ENCODE results near the gene LRRC7. TPM values are rescaled to one million over a fixed set of nuclear protein-coding genes. Genes with fewer than 3 reads are reported as not detected.
"Not testable (repeated sequence)": the region's sequence is repeated elsewhere in the genome, so short reads cannot be mapped to it uniquely, and the experiment has no call there.

The LRRC7 gene
- total RNA-seq, 1 donor from 2014 or later, result 0.16 TPM

DNA sequence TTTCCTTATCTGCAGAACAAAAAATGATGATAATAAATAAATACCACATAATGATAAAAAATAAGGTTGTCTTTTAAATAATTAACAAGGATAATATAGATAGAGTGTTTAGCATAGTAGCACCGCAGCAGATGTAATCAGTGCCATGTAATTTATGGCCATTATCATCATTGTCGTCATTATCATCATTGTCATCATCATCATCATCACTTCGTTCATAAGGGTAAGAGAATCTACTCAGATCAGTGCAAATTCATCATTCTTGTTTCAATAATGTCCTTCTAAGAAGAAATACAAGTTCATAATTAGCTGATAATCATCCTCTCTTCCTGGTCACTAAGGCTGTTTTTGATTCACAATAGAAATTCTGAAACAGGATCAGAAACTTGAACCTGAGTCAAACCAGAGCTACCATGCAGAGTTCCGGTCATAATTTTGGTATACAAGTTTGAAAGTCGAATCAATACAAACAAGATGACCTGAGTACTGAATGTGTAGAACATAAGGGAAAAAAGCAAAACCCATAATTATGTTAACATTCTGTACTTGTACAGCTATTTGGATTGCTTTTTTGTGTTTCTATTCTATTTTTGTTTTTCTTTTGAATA is 465.6 kb downstream of the LRRC7 start:
- intact Hi-C loops (cut with micrococcal nuclease), result no loop called here

DNA sequence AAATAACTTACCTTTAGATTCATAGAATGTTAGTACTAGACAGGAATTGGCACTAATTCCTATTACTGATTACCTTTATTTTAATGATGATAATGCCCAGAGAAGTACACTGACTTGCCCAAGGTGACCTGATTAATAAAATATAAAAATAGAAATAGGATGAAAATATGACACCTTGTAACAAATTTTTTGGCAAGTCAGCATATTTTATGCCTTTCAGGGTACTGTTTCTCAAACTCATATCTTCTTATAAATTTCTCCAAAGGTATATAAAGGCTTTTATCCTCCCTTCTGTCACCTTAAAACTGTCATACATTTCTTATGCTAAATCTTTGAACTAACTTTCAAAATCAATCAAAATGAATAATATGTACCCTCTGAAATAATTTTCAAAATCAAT is 466.2 kb downstream of the LRRC7 start:
- intact Hi-C loops (cut with micrococcal nuclease), result no loop called here

DNA sequence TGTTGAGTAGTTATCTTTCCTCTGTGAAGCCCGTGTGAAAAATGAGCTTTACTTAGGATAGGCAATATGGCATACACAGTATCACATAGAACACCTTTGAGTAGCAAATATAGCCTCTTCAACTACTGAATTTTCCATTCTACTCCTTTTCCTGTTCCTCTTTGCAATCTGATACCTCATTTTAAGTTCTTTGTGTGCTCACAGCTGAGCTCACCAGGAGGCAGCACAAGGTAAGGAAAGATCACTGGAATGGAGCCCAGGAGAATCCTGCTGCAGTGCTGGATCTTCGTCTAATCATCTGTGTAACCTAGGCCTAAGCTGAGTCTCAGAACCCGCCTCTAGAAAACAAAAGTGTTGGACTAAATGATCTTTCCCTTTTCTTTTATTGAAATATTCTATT is 466.7 kb downstream of the LRRC7 start:
- intact Hi-C loops (cut with micrococcal nuclease), result no loop called here

DNA sequence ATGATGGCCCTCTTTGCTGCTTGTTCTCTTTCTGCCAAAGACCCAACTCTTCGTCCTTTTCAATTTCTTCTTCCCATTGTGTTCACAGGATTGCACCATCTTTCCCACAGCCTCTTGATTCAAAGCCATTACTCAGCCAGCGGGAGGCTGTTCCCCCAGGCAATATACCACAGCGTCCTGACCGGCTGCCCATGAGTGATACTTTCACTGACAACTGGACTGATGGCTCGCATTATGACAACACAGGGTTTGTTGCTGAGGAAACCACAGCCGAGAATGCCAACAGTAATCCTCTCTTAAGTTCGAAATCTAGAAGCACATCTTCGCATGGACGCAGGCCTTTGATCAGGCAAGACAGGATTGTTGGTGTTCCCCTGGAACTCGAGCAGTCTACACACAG is 470.3 kb downstream of the LRRC7 start:
- intact Hi-C loops (cut with micrococcal nuclease), result no loop called here

DNA sequence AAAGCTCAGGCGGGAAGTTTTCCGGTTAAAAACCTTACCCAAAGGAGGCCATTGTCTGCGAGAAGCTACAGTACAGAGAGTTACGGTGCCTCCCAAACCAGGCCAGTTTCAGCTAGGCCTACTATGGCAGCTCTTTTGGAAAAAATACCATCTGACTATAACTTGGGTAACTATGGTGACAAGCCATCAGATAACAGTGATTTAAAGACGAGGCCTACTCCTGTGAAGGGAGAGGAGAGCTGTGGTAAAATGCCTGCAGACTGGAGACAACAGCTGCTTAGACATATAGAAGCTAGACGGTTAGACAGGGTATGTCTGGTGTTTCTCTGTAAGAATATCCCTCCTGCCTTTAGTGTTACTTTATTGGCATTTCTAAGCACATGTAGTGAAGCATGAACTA is 471.8 kb downstream of the LRRC7 start:
- intact Hi-C loops (cut with micrococcal nuclease), result no loop called here

DNA sequence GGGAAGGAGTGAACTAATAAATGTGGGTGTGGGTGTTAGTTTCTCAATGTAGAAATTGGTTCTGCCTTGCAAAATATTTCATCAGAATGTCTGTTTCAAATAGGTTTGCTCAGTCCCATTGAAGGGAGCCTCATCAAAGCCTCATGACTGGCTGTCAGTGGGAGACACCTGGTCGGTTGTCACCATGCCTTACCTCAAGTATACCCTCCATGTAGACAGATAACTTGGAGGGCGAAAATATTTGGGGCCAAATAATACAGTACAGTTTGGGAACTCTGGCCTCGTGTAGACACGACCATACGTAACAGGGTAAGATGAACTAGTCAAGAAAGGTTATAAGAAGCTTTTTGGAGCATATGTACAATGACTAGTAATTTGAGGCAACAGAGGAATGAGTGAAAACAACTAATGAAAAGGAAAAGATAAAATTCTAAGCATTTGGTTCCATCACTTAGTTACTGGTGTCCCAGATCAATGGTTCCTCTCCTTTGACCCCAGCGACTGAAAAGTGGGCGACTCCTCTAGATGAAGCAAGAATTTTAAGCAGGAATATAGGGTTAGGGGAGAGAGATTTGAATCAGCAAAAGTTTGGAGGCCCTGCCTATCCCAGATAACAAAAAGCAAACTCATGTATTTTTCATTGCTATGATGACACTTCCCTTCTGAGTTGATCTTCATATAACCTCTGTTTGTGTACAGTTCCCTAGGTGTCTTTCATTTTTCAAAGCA is 473.8 kb downstream of the LRRC7 start:
- intact Hi-C loops (cut with micrococcal nuclease), result no loop called here

DNA sequence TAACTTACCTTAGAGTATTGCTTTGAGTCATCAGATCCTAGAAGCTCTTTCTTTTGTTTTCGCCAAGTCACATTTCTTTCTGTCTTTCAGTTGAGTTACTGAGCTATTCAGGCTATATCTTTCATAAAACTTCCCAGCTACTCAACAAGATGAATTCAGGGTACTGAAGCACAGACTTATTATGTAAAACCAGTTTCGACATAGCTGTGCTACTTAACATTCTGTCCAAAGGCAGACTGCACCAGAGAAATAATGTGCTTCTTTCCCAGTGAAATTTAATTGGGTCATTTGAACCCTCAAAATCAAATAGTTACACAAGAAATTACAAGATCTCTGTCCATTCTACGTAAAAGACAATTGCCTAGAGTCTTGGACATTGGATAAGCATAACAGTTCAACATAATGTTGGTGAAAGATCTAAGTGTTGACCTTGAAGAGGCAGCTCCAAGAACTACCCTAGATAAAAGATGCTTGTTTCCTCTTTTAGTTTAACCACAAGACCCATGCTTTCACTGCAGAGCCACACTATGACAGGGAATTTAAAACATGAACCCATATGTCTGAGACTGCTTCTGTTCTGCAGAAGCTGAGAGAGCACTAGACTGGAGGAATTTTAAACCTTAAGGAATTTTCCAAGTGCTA is 474.5 kb downstream of the LRRC7 start:
- intact Hi-C loops (cut with micrococcal nuclease), result no loop called here

DNA sequence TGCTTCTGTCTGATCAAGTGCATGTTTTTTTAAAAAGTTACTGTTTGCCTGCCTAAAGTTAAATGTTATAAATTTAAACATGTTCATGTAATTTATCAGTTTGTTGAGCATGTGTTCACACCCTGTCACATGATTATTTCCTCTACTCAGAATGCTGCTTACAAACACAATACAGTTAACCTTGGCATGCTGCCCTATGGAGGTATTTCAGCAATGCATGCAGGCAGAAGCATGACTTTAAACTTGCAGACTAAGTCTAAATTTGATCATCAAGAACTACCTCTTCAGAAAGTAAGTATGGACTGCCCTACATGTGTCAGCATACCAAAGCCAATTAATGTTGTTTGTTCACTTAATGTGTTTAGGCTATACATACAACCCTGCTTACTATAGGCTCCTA is 476.1 kb downstream of the LRRC7 start:
- intact Hi-C loops (cut with micrococcal nuclease), result no loop called here

DNA sequence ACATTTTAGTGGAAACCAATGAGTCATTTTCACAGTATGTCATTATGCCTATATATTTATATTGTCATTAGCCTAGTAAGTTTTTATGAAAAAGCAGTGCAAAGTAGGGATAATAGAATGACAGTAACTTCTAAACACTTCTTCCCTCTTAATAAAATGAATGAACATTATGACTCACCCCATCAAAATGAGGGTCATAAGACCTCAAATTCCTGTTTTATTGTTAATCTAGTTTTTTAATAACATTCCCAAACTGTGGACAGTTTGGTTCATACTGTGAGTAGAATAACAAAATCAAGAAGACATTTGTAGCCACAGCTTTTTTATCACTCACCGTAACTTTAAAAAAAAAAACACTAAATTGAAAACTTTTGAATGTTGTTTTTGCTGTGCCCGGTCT is 477.1 kb downstream of the LRRC7 start:
- intact Hi-C loops (cut with micrococcal nuclease), result no loop called here

DNA sequence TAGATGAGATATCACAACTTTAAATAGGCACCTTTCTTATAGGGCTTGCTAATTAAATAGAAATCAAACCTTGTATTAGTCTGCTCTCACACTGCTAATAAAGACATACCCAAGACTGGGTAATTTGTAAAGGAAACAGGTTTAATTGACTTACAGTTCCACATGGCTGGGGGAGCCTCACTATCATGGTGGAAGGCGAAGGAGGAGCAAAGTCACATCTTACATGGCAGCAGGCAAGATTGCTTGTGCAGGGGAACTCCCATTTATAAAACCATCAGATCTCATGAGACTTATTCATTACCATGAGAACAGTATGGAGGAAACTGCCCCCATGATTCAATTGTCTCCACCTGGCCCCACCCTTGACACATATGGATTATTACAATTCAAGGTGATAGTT is 477.9 kb downstream of the LRRC7 start:
- intact Hi-C loops (cut with micrococcal nuclease), result not testable (repeated sequence)

DNA sequence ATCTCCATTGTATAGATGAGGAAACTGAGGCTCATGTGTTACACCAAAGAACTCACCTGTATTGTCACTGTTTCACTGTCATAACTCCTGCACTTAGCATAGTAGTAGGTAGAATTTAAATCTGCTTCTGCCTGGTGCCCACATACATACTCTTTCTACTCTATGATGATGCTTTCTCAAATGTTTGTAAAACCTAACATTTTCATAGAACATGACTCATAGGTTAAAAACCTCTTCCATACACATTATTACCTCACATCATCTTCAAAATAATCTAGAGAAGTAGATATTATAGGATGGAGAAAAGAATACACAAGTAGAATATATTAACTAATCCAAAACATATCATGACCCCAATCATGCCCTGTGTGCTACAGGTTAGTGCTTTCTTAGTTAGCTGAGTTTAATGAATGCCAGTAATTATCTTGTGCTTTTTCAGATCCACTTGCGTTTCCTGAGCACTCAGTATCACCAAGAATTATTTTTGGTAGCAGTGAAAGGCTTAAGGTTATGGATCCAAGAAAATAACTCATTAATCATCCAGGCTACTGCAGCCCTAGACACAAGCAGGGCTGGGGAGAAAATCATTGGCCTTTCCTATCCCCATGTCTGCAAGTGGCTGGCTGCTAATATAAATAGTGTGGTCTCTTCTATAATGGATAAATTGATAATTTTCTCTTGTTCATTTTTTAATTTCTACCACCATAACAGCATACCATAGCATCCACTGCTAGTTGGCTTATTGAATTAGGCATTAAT is 480.8 kb downstream of the LRRC7 start:
- intact Hi-C loops (cut with micrococcal nuclease), result no loop called here

DNA sequence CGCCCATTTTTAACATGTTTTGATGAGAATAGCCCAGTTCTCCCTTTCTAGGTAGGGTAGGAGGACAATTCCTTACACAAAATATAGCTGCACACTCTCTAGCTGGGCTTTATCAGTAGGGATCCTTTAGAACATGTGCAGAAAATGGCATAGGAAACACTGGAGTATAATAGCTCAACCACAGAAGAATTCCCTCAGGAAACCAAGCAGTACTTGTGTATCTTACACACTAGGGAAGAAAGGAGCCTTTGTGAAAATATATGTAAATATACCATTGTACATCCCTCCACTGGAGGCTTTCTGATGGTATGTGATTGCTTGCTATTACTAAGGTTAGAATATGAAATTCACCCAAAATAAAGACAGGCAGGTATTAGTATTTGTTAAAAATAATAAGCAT is 484.2 kb downstream of the LRRC7 start:
- intact Hi-C loops (cut with micrococcal nuclease), result no loop called here

DNA sequence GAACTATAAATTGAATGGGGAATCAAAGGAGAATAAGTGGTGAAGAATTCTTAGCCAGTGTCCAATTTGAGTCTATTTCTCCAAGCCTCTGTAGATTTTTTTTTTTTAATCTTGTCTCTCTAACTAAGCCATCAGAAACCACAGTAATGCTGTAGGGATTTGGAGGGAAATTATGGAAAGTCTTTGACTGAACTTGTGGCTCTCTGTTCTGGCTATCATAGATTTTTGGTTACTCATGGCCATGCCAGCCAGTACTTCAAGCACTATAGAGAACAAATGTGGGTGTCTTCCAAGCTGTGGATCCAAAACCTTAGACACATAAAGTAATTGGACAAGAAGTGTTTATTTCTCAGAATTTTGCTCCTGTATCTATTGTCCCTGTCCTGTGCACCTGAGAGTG is 489.8 kb downstream of the LRRC7 start:
- intact Hi-C loops (cut with micrococcal nuclease), result no loop called here

DNA sequence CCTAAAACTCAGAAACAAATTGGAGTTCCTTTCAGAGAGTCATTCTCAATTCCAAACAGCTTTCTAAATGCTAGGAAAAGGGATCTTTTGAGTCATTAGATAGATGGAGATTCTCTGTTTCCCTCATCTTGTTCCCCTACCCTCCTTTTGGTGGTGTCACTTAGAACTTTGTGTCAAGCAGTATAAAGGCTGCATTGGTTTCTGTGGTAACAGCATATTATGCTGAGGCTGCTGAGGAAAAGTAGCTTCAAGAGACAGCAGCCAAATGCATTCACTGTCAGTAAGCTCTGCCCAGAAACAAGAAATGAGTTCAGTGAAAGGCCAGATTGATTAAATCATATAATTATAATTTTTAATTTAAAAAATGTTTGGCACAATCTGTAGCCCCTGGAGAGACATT is 493.5 kb downstream of the LRRC7 start:
- intact Hi-C loops (cut with micrococcal nuclease), result no loop called here

DNA sequence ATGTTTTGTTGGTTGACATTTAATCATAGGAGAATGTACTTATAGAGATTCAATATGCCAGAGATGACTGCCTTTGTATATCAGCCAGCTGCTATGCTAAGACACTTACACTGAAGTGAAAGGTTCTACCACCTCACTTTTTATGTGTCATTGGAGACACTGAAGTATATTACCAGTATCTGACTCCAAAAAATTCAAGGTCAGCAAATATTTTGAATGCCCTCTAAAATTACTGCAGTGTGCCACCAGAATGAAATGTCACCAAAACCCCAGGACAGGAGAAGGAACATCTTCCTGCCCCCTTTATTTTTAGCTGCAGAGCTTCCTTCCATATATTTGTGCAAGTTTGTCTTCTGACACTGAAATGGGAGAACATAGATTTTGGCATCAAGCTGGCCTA is 496.1 kb downstream of the LRRC7 start:
- intact Hi-C loops (cut with micrococcal nuclease), result no loop called here

DNA sequence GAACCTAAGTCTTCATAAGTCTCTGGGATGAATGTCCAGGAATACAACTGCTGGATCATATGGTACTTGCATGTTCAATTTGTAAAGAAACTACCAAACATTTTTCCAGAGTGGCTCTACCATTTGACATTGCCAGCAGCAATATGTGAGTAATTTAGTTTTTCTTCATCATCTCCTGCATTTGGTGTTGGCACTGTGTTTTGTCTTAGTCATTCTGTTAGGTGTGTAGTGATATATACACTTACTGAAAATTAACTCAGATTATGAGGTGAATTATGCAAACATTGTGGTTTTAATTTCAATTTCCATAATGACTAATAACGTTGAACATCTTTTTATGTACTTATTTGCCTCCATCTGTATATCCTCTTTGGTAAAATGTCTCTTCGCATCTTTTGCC is 499.0 kb downstream of the LRRC7 start:
- intact Hi-C loops (cut with micrococcal nuclease), result no loop called here

DNA sequence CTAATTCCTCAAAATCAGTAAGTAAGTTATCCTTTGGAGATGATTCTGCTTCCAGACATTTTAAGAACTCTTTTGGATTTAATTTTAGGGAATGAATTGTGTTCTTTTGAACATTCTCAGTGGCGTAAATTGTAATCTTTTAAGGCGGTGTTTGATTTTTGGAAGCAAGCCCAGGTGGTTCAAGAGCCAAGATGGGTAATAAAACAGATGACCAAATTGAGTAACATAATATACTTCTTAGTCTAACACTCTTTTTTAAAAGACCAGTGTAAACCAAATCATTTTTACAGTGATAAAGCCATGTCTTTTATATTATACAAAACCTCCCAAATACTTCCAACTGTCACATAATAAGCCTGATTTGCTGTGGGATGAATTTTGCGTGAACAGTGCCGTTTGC is 503.9 kb downstream of the LRRC7 start:
- intact Hi-C loops (cut with micrococcal nuclease), result no loop called here

DNA sequence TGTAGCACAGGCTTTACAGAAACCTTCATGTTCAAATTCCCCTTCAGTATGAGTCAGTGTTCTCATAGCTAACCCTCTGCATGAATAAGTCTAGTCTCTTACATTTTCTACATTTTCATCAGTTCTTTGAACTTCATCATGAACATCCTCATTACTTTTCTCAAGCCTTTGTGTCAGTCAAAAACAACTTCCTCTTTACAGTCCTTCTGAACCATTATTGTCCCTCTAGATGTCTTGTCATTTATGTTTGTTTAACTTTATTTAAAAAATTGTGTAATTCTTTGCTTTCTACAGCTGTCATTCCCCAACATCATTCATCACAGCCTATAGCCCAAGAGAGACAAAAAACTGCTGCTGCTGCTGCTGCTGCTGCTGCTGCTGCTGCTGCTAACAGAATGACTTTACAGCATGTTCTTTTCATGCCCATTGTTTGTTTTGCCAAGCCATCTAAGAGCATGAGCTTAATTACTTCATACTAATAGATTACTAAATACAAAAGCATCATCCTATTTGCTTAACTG is 504.6 kb downstream of the LRRC7 start:
- intact Hi-C loops (cut with micrococcal nuclease), result no loop called here

DNA sequence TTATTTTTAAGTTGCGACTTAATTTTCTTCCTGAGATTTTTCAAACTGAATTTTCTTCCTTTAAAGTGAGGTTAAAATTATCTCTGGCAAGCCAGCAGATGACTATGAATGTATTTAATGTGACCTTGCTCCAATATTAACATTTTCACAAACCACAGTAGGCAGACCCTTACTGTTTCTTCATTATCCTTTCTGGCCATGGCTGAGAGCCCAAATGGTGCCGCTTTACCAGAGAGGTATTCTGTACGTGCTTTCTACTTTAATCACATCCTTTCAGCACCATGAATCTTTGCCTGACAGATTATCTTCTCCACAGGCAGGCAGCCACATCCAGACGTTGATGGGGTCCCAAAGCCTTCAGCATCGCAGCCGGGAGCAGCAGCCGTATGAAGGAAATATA is 508.0 kb downstream of the LRRC7 start:
- intact Hi-C loops (cut with micrococcal nuclease), result no loop called here

DNA sequence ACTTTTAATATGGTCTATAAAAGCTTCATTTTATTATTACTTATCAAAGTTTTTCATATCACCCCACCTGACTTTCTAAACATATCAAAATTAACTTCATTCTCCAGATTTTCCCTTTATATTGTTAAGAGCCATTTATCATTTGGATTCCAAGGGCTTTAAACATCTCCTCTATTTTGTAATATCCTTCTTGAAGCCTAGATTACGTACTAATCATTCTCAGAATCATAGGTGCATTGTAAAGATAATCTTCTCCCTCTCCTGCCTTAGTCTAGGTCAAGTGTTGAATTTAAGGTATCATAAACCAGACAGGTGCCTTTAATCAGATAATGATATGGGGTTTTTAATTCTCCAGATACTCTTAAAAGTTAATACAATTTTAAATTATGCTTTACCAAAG is 509.3 kb downstream of the LRRC7 start:
- intact Hi-C loops (cut with micrococcal nuclease), result no loop called here

DNA sequence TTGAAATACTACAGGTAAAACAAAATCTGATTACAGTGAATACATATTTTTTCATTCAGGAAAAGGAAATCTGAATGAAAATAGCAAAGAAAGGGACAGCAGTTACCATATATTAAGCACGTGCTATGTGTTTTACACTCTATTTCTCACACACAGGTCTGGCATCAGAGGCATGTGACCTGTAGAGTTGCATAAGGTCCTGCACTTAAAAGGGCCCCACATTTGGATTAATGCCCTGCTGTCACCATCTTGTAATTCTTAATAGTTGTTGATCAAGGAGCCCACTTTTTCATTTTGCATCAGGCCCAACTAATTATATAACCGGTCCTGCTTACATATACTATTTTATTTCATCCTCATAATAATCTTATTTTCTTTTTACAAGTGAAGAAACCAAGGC is 511.8 kb downstream of the LRRC7 start:
- intact Hi-C loops (cut with micrococcal nuclease), result no loop called here

DNA sequence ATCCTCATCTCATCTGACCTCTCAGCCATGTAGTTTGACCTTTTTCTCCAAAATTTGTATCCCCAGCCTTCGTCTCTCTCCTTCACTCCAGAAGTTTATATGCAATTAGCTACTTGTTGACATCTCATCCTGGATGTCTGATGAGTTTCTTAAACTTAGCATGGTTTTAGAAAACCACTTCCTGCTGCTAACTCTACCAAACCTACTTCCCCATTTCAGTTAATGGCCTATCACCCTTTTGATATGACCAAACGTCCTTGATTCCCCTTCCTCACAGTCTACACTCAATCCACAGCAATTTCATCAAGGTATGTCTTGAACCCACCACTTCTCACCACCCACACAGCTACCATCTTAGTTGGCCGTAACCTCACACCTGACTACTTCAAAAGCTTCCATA is 515.8 kb downstream of the LRRC7 start:
- intact Hi-C loops (cut with micrococcal nuclease), result no loop called here
